Measurements from ENCODE around the gene CD70.
"Not testable (repeated sequence)": the region's sequence is repeated elsewhere in the genome, so short reads cannot be mapped to it uniquely, and the experiment has no call there.

Gene CD70

DNA sequence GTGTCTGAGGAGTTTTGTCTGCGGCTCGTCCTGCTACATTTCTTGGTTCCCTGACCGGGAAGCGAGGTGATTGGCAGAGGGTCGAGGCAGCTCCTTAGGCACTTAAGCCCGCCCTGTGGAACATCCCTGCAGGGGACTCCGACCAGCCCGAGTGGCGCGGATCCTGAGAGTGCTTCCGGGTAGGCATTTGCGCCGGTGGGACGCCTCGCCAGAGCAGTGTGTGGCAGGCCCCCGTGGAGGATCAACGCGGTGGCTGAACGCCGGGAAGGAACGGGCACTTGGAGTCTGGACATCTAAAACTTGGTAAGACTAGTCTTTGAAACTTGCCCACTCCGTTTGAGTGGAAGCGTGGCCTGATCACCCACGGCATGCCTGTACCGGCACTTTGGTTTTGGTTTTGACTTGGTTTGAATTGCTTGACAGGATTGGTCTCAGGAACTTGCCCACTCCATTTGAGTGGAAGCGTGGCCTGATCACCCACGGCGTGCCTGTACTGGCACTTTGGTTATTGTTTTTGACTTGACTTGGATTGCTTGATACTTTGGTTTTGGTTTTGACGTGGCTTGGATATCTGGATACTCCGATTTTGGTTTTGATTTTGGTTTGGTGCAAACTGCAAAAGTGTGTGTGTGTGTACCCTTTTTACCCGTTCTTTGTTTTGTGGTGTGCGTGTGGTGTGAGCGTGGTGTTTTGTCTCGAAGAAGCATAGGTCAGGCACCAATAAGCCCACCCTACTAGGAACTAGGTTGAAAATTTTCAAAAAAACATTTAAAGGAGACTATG lies 6.7 kb upstream of the CD70 start:
- not testable (repeated sequence) for DNase-seq

DNA sequence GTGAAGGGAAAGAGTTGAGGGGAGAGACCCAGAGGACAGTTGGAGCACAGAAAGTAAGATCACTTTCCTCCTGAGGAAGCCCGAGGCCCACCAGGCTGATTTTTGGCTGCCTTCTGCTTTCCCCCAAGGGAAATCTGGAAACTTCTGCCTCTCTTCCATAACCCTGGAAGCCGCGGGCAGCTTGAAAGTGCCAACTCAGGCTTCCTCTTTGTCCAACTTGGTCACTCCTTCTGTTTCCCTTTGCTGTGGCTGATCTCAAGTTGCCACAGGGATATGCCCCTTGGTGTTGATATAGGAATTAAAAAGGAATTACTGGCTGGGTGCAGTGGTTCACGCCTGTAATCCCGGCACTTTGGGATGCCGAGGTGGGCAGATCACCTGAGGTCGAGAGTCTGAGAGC lies 5.7 kb upstream of the CD70 start:
- DNase-seq: no peak

GRCh38 chr19:6593651-6594416 lies 2.9 kb upstream of the CD70 start:
- DNase-seq: no peak

GRCh38 chr19:6590258-6590826 lies 608 bp downstream of the CD70 start:
- DNase-seq: no peak

DNA sequence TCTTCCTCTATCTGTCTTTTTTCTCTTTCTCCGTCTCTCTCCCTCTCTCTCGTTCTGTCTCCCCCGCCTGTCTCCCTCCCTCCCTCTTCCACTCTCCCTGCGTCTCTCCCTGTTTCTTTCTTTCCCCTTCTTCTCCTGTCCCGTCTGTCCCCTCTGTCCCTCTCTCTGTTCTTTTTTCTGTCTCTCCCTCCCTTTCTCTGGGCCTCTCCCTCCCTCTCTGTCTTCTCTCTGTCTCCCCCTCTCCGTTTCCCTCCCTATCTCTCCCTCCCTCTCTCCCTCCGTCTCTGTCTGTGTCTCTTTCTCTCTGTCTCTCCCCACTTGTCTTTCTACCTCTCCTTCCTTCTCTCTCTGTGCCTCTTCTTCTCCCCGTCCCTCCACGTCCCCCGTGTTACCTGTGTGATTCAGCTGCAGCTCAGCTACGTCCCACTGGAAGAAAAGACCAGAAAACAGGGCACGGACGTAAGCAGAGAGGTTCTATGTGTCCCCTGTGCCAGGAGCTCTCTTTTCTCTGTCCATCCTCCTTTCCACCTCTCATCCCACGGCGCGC lies 1.2 kb downstream of the CD70 start:
- DNase-seq: no peak

- DNase-seq: no peak
Observed at GRCh38 chr19:6588508-6589345, 2.2 kb downstream of the CD70 start.

DNA sequence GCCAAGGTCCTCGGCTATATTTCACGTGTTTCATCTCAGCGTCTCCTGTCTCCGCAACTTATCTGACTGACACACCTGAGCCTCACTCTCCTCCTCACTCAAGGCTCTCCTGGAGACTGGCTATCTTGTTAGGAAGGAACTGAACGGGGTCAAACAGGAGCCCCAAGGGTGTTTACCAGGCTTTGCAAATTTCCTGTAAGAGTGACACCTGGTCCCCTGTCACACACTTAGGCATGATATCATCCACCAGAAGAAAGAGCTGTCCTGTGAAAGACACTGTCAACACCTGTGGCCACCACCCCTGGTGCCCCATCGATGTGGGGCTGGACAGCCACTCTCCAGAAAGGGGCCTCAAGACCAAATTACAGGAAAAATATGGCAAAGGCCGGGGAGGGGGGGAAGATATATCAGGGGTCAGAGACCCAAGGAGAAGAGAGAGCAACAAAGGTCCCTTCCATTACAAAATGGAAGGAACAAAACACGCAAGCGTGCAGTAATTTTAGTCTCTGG lies 2.9 kb downstream of the CD70 start:
- DNase-seq: no peak

DNA sequence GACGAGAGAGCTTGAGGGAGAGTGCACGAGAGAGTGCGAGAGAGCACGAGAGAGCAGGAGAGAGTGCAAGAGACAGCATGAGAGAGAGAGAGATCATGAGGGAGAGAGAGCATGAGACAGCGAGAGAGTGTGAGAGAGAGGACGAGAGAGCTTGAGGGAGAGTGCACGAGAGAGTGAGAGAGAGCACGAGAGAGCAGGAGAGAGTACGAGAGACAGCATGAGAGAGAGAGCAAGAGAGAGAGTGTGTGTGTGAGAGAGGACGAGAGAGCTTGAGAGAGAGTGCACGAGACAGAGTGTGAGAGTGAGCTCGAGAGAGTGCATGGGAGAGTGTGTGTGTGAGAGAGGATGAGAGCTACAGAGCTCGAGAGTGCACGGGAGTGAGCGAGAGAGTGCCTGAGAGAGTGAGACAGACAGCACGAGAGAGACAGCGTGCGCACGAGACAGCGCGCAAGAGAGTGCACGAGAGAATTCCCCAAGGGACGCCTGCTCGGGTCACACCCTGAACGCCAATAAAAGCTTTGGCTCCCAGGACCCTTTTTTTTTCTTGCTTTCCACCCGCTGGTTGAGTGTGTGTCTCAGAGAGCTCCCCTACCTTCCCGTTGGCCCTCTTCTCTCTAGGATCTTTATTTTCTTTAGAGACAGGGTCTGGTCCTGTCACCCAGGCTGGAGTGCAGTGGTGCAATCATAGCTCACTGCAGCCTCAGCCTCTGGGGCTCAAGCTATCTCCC lies 3.7 kb downstream of the CD70 start:
- no peak for DNase-seq

DNA sequence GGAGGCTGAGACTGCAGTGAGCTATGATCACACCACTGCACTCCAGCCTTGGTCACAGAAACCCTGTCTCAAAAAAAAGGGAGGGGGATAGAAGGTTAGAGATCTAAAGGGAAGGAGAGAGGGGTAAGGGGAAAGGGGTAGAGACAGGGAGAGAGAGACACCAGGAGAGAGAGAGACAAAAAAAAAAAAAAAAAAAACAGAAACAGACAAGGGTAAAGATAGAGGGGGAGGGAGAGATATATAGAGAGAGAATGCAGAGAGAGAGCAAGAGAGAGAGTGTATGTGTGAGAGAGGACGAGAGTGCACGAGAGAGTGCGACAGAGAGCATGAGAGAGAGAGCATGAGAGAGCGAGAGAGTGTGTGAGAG lies 4.2 kb downstream of the CD70 start:
- DNase-seq: no peak

DNA sequence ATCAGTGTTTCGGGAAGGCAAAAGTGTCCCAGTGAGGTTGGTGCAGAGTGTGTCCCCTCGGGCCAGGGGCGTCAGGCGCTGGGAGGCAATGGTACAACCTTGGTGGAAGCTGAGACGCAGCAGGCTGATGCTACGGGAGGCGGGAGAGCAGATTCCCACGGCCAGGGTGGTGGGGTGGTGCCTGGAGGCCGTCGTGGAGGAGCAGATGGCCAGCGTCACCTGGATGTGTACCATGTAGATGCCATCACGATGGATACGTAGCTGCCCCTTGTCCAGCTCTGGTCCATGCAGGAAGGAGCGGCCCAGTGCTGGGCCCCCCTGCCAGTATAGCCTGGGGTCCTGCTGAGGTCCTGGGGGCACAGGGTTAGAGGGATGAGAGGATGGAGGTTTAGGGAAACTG lies 4.9 kb downstream of the CD70 start:
- no peak for DNase-seq

- DNase-seq: not testable (repeated sequence)
Observed at GRCh38 chr19:6582515-6583484, 8.2 kb downstream of the CD70 start.

GRCh38 chr19:6580313-6580712 lies 10.6 kb downstream of the CD70 start:
- DNase-seq: no peak

GRCh38 chr19:6579450-6580178 lies 11.3 kb downstream of the CD70 start:
- DNase-seq: no peak

GRCh38 chr19:6577476-6578125 lies 13.3 kb downstream of the CD70 start:
- no peak for DNase-seq

DNA sequence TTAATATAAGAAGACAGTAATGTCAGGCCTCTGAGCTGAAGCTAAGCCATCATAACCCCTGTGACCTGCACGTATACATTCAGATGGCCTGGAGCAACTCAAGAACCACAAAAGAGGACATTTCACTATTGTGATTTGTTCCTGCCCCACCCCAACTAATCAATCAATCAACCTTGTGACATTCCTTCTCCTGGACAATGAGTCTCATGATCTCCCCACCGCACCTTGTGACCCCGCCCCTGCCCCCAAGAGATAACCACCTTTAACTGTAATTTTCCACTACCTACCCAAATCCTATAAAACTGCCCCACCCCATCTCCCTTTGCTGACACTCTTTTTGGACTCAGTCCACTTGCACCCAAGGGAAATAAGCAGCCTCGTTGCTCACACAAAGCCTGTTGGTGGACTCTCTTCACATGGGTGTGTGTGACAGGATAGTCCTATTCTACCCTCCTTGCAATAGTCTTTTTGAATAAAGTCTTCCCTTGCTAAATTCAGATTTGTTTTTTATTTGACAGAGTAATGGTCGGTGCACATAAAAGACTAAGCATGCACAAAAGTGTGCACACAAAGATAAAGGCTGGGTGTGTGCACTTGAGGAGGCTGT lies 14.0 kb downstream of the CD70 start:
- DNase-seq: no peak

DNA sequence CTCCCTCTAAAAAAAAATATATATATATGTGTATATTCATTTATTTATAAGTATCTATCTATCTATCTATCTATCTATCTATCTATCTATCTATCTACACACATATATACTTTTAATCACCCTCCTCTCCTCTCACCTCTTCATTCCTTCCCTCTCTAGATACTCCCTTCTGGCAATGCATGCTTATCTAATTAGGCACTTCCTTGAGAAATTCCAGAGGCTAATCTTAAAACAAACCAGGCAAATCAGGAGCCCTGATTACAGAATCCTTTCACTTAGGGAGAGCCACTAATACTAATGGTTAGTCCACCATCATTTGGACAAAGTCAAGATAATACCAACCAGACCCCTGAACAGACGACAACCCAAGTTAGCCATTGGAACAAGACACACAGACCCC lies 17.6 kb downstream of the CD70 start:
- DNase-seq: no peak

GRCh38 chr19:6572217-6572616 lies 18.7 kb downstream of the CD70 start:
- no peak for DNase-seq

- no peak for DNase-seq
Observed at GRCh38 chr19:6571167-6571566, 19.8 kb downstream of the CD70 start.

GRCh38 chr19:6570764-6571163 lies 20.2 kb downstream of the CD70 start:
- no peak for DNase-seq
